ENCODE results near the gene ZNF609. TPM values are rescaled to one million over a fixed set of nuclear protein-coding genes. Genes with fewer than 3 reads are reported as not detected.
A peak's percentile ranks its signal among the peaks of the same experiment; 100 is the strongest.

The ZNF609 gene
- polyA plus RNA-seq, 3 donors, result 1.3 to 13.2 (median 1.7) TPM

DNA sequence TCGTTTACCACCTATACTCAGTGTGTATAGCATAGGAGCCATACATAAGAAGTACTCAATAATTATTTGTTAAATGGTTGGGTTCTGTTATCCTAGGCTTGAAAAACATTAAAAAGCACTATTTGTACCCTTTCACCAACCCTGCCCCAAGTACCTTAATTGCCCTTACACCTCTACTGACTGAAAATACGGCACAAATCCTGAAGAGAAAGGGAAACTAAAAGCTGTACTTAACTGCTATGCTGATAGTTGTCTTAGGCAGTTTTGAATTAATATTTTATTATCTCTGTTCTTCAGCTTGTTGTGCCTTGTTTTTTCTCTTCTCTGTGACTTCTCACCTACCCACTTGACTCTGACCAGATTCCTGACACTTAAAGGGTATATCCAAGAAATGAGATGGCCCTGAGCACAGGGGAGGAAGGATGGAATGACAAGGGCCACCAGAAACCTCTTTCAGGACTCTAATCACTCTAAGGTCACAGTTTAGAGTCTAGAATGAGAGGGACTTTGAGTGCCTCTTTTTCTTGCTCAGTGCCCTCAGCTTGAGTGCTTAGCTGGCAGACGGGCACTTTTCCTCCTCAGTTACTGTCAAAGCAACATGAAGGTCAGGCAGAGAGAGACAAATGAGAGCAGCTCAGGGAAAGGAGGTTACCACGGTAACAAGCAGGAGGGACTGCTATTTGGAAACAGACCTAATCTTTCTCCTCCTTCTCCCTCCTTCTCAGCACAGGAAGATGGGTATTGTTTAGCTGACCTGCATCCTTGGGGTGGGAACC lies 136.5 kb downstream of the ZNF609 start:
- intact Hi-C loops (cut with micrococcal nuclease), result no loop called here

DNA sequence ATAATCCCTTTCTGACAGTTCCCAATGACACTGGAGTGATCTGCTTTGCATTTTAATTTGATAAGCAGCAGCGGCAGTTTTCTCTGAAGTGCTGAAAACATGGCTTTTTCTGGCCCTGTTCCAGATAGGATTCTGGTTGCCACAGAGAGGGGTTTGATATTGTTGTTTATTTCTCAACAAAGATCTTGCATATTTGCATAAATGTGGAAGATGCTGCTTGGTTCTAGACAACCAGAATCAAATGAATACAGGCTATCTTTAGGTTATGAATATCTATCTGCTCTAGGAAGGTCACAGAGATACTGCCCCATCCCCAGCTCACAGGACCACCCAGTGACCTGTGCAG lies 137.1 kb downstream of the ZNF609 start:
- TF ChIP-seq, protein P1, sequence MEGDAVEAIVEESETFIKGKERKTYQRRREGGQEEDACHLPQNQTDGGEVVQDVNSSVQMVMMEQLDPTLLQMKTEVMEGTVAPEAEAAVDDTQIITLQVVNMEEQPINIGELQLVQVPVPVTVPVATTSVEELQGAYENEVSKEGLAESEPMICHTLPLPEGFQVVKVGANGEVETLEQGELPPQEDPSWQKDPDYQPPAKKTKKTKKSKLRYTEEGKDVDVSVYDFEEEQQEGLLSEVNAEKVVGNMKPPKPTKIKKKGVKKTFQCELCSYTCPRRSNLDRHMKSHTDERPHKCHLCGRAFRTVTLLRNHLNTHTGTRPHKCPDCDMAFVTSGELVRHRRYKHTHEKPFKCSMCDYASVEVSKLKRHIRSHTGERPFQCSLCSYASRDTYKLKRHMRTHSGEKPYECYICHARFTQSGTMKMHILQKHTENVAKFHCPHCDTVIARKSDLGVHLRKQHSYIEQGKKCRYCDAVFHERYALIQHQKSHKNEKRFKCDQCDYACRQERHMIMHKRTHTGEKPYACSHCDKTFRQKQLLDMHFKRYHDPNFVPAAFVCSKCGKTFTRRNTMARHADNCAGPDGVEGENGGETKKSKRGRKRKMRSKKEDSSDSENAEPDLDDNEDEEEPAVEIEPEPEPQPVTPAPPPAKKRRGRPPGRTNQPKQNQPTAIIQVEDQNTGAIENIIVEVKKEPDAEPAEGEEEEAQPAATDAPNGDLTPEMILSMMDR (IDR thresholded peaks at IDR 0.05), result no peak
- H3K9me3 ChIP-seq (replicated peaks in 1 of 2; ENCODE audit: control insufficient read depth in 1 of 2, insufficient read depth in 1 of 2, low read length in 2 of 2), result no peaks in the 10 kb centered on the region
- H3K4me1 ChIP-seq (ENCODE audit: control insufficient read depth in 1 of 2, insufficient read depth in 2 of 2, low read length in 2 of 2), result peaks cover 16 to 17% of the 10 kb centered on the region in 2 donors
- peak overlapping the region in 1 of 2 donors; percentile 72 for H3K27ac ChIP-seq (ENCODE audit: low read depth in 1 of 2, low read length in 2 of 2)
- no peak overlapping the region for H3K4me2 ChIP-seq (replicated peaks; ENCODE audit: extremely low read depth, low read length, poor library complexity, severe bottlenecking)
- H3K27me3 Mint-ChIP-seq (ENCODE audit: low read depth in 3 of 3), result peaks cover 0 to 2% (median 0%) of the 10 kb centered on the region in 3 donors
- WGBS (ENCODE audit: insufficient coverage), result 33% methylated on average over 1 of the region's 1 CpG
- no peak overlapping the region for H3K4me3 ChIP-seq (replicated peaks in 1 of 3; ENCODE audit: low read depth in 2 of 3, low read length in 3 of 3)
- H3K27me3 ChIP-seq (ENCODE audit: control insufficient read depth in 2 of 2, insufficient read depth in 2 of 2, low read length in 2 of 2), result no peaks in the 10 kb centered on the region
- no peak overlapping the region for H2AFZ ChIP-seq (ENCODE audit: insufficient read depth, low read depth, low read length, poor library complexity, severe bottlenecking)
- H3K4me3 Mint-ChIP-seq, result no peak overlapping the region
- no peaks in the 10 kb centered on the region for H3K9me3 Mint-ChIP-seq
- peaks cover 79% of the 10 kb centered on the region for H3K79me2 ChIP-seq (ENCODE audit: insufficient read depth, low read length)
- peak overlapping the region in 6 of 7 donors; percentile 38 to 92 (median 82) for H3K27ac Mint-ChIP-seq
- no peak for DNase-seq
- peak overlapping the region; percentile 1 for H3K9ac ChIP-seq (ENCODE audit: insufficient read depth, low read length, poor library complexity, severe bottlenecking)
- intact Hi-C loops (cut with micrococcal nuclease), result no loop called here
- H3K4me1 Mint-ChIP-seq, result peaks cover 41% of the 10 kb centered on the region
- H3K36me3 Mint-ChIP-seq, result peaks cover 1 to 2% of the 10 kb centered on the region in 2 donors
- H4K20me1 ChIP-seq (ENCODE audit: insufficient read depth, low read length), result peaks cover 65% of the 10 kb centered on the region
- H3K36me3 ChIP-seq (replicated peaks in 1 of 2; ENCODE audit: control insufficient read depth in 1 of 2, insufficient read depth in 2 of 2, low read length in 2 of 2), result no peaks in the 10 kb centered on the region

More for the DNA sequence above, 136.5 kb downstream of the ZNF609 start:
- peak overlapping the region; percentile 11 to 71 for H3K4me3 Mint-ChIP-seq
- H2AFZ ChIP-seq (ENCODE audit: insufficient read depth, low read depth, low read length, poor library complexity, severe bottlenecking), result no peak overlapping the region
- no peaks in the 10 kb centered on the region for H3K27me3 ChIP-seq (ENCODE audit: control insufficient read depth in 2 of 2, insufficient read depth in 2 of 2, low read length in 2 of 2)
- H4K20me1 ChIP-seq (ENCODE audit: insufficient read depth, low read length), result peaks cover 65% of the 10 kb centered on the region
- TF ChIP-seq, protein P1 (IDR thresholded peaks at IDR 0.05), result no peak
- peaks cover 37% of the 10 kb centered on the region for H3K4me1 Mint-ChIP-seq
- no peaks in the 10 kb centered on the region for H3K9me3 ChIP-seq (replicated peaks in 1 of 2; ENCODE audit: control insufficient read depth in 1 of 2, insufficient read depth in 1 of 2, low read length in 2 of 2)
- H3K4me2 ChIP-seq (replicated peaks; ENCODE audit: extremely low read depth, low read length, poor library complexity, severe bottlenecking), result peak overlapping the region; percentile 33
- H3K27ac ChIP-seq (ENCODE audit: low read depth in 1 of 2, low read length in 2 of 2), result peak overlapping the region in 1 of 2 donors; percentile 72
- H3K4me3 ChIP-seq (replicated peaks in 1 of 3; ENCODE audit: low read depth in 2 of 3, low read length in 3 of 3), result peak overlapping the region in 1 of 3 experiments; percentile 21
- peak overlapping the region; percentile 38 to 92 (median 82) for H3K27ac Mint-ChIP-seq
- H3K4me1 ChIP-seq (ENCODE audit: control insufficient read depth in 1 of 2, insufficient read depth in 2 of 2, low read length in 2 of 2), result peaks cover 16 to 17% of the 10 kb centered on the region in 2 donors
- WGBS (ENCODE audit: insufficient coverage), result no CpG with 5 or more reads among the region's 4 CpGs
- H3K27me3 Mint-ChIP-seq (ENCODE audit: low read depth in 3 of 3), result peaks cover 0 to 2% (median 0%) of the 10 kb centered on the region in 3 donors
- no peaks in the 10 kb centered on the region for H3K9me3 Mint-ChIP-seq
- H3K36me3 Mint-ChIP-seq, result peaks cover 1 to 2% of the 10 kb centered on the region in 2 donors
- peak overlapping the region; percentile 1 for H3K9ac ChIP-seq (ENCODE audit: insufficient read depth, low read length, poor library complexity, severe bottlenecking)
- no peak for DNase-seq
- H3K79me2 ChIP-seq (ENCODE audit: insufficient read depth, low read length), result peaks cover 81% of the 10 kb centered on the region
- no peaks in the 10 kb centered on the region for H3K36me3 ChIP-seq (replicated peaks in 1 of 2; ENCODE audit: control insufficient read depth in 1 of 2, insufficient read depth in 2 of 2, low read length in 2 of 2)

All from CD14-positive monocyte (primary cell).